Measurements from ENCODE around the gene NOD2. TPM values are rescaled to one million over a fixed set of nuclear protein-coding genes. Genes with fewer than 3 reads are reported as not detected.

Gene NOD2
- total and polyA plus RNA-seq, 2 of the 13 experiments (the other 11 are each of a cell fraction or from before 2014, with no cell fraction given): 0.27 to 0.81 TPM

GRCh38 chr16:50668368-50669008, 24.9 kb upstream of the NOD2 start (continued):
- TF ChIP-seq MXI1 (IDR thresholded peaks at IDR 0.05; ENCODE audit: borderline replicate concordance, low read depth, low read length) (no peak), MYC (CRISPR knock-in tag; IDR thresholded peaks at IDR 0.05; ENCODE audit: borderline replicate concordance) (no peak), ZNF709 (CRISPR knock-in tag; IDR thresholded peaks at IDR 0.05) (no peak), NFIB (CRISPR knock-in tag; IDR thresholded peaks at IDR 0.05; ENCODE audit: borderline replicate concordance) (no peak), SP4 (CRISPR knock-in tag; IDR thresholded peaks at IDR 0.05) (no peak), XBP1 (CRISPR knock-in tag; IDR thresholded peaks at IDR 0.05) (no peak), AKNA (CRISPR knock-in tag; IDR thresholded peaks at IDR 0.05; ENCODE audit: borderline replicate concordance) (no peak), LBX2 (CRISPR knock-in tag; IDR thresholded peaks at IDR 0.05; ENCODE audit: borderline replicate concordance) (no peak), HOMEZ (CRISPR knock-in tag; IDR thresholded peaks at IDR 0.05; ENCODE audit: low read depth) (no peak), ZNF567 (CRISPR knock-in tag; IDR thresholded peaks at IDR 0.05; ENCODE audit: borderline replicate concordance) (no peak), GFI1 (CRISPR knock-in tag; IDR thresholded peaks at IDR 0.05; ENCODE audit: borderline replicate concordance) (no peak), SMARCE1 (IDR thresholded peaks at IDR 0.05; ENCODE audit: borderline replicate concordance) (no peak), CEBPZ (IDR thresholded peaks at IDR 0.05; ENCODE audit: low read length) (no peak), ZNF30 (CRISPR knock-in tag; IDR thresholded peaks at IDR 0.05) (no peak)
- TF ChIP-seq, protein P1, sequence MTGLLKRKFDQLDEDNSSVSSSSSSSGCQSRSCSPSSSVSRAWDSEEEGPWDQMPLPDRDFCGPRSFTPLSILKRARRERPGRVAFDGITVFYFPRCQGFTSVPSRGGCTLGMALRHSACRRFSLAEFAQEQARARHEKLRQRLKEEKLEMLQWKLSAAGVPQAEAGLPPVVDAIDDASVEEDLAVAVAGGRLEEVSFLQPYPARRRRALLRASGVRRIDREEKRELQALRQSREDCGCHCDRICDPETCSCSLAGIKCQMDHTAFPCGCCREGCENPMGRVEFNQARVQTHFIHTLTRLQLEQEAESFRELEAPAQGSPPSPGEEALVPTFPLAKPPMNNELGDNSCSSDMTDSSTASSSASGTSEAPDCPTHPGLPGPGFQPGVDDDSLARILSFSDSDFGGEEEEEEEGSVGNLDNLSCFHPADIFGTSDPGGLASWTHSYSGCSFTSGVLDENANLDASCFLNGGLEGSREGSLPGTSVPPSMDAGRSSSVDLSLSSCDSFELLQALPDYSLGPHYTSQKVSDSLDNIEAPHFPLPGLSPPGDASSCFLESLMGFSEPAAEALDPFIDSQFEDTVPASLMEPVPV (CRISPR knock-in tag; IDR thresholded peaks at IDR 0.05): no peak; the same call in 1 of the 2 replicates

Data from HepG2 (cell line).